Measurements from ENCODE around the gene MAN2B2. TPM values are rescaled to one million over a fixed set of nuclear protein-coding genes. Genes with fewer than 3 reads are reported as not detected.

Gene MAN2B2
- total RNA-seq, 2 donors from 2014 or later, result 20.5 to 25.6 TPM

DNA sequence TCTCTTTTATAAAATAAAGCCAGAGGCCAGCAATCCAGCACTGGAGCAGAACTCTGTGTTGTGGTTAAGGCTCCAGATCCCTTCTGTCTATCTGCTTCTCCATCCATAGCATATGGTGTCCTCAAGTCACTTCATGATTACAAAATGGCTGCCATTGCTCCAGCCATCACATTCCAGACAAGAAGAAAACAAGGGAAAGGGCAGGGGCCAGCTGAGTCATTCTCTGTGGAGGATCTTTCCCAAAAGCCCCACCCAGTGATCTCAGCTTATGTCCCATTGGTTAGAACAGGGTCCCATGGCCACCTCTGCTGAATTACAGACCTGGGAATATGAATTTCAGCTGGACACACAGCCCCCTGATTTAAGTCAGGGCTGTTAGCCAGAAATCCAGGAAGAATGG is 34.1 kb upstream of the MAN2B2 start:
- ATAC-seq (no peak), DNase-seq (no peak)
- intact Hi-C loops (cut with DNase I), result no loop called here

DNA sequence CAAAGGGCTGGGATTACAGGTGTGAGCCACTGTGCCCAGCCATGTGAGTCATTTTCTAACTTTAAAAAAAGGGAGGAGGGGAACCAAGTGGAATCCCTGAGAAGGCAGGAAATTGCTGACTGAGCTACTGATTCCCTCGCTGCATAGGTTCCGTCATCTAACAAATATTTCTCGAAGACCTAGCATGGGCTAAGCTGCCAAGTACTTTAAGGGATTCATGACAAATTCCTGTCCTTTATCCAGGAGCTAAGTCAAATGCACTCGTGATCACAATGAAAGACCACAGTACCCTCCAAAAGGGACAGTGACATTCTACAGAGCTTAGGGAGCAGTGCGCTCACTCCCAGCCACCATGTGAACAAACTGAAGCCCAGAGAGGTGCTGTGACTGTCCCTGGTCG is 33.2 kb upstream of the MAN2B2 start:
- intact Hi-C loops (cut with DNase I), result no loop called here

DNA sequence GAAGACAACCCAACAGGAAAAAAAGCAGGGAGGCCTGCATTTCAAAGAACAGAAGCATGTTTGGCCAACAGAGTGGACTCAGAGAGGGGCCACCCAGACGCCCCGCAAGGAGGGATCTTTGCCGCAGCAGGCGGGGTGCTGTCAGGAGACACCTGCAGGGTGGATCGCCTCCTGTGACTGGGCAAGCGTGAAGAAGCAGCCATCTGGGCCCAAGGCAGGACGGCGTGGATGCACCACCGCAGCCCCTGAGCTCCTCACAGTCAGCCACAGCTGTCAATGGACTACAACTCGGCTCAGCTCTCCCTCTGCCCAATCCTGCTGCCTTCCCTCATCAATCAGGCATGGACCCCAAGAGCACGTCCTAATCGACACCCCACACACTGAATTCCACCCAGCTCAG is 32.0 kb upstream of the MAN2B2 start:
- no peak for DNase-seq
- intact Hi-C loops (cut with DNase I), result no loop called here

More for the DNA sequence above, 33.2 kb upstream of the MAN2B2 start:
- ATAC-seq (no peak), DNase-seq (no peak)

DNA sequence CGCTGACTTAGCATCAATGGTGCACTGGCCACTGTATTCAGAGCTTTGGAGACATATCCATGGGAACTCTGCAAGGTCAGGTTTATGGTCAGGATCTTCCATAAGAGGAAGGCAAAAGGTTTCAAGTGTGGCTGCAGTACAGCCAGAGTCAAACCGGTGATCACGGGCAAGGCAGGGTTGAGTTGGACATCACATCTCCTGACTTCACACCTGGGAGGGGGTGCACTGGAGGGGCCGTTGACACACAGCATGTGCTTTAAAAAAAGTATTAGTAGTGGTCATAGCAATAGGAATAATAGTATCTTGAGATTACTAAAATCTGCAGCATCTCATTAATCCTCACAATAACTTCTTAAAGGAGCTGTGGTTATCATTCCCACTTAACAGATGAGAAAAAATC is 28.9 kb upstream of the MAN2B2 start:
- intact Hi-C loops (cut with DNase I), result loop anchor here (2.0 to 5.0 kb wide), 3 partner anchors 75 to 214 kb away; no protein-coding TSS in a partner anchor
- no peak for DNase-seq
- no peak for ATAC-seq

More for the DNA sequence above, 32.0 kb upstream of the MAN2B2 start:
- ATAC-seq, result no peak

DNA sequence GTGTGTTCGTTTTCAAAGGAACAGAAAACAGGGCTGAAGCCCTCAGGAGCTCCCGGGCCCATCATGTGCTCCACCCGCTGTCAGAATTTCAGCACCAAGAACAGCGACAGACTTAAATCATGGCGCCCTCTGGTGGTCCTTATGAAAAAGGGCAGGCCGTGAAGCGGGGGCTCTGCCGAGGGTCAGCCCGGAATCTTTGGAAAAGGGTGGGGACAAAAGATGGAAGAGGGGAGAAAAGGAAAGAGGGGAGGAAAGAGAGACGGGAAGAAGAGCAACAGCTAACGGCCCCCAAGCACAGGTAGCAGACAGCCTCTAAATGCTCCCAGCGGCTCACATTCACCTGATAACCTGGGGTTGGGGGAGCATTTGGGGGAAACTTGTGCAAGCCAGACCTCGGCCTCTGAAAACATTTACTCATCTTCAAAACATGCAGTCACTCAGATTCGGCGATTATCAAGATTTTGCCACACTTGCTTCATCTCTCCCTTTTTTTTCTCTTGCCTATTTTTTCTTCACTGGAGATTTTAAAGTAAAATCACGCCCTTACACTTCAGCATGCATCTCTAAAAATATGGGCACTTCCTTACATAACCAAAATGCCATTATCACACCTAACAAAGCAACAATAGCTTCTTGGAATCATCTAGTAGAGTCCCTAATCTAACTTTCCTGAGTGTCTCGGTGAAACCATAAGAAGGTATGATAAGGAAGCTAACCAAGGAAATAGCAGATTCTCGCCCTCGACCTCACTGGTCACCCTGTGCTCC is 28.1 kb upstream of the MAN2B2 start:
- peak in 1 of 2 donors; percentile 46 for ATAC-seq
- intact Hi-C loops (cut with DNase I), result loop anchor here (2.0 to 5.0 kb wide), 3 partner anchors 76 to 215 kb away; no protein-coding TSS in a partner anchor

DNA sequence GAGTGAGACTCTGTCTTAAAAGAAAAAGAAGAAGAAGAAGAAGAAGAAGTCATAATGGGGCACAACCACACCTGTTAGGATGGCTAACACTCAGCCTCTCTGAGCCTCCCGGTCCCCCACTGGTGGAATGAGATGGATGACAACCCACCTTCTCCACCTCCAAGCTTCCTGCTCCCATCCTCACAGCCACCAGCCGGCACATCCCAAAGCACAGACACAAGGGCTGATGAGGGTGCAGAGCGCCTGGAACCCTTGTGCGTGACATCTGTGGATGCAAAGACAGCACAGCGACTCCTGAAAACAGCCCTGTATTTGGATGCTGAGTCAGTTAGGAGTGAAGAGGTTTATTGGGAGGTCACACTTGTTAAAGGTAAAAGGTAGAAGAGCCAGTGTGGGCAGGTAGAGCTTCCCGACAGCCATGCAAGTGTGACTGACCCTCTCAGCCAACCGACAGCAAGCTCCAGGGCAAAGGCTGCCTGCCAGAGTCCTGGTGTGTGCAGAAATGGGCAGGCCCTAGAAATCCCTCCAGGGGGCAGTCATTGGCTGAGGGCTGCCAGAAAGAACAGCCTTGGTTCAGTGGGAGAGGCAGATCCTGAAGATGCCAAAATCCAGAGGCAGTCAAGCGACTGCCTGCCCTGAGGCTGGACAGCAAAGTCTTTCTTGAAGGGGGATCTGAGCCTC is 26.6 kb upstream of the MAN2B2 start:
- intact Hi-C loops (cut with DNase I), result loop anchor here (5.0 kb wide), 2 partner anchors 211 to 216 kb away; no protein-coding TSS in a partner anchor
- ATAC-seq (peak in 1 of 2 donors; percentile 55), DNase-seq (peak; percentile 35)

More for the DNA sequence above, 28.1 kb upstream of the MAN2B2 start:
- peak; percentile 37 for DNase-seq

DNA sequence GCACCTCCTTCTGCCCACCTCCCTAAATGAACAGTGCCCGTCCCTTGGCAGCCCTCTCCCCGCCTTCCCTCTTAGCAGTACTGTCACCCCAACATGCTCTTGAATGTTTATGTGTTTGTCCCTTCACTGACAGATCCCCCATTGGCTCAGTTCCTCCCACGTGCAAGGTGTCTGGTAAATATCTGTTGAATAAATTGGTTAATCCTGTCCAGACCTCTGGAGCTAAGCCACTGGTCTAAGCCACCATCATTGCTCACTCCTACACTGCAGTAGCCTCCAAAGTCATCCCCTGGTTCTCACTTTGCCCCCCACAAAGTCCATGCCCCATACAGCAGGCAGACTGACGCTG is 26.1 kb upstream of the MAN2B2 start:
- no peak for DNase-seq
- intact Hi-C loops (cut with DNase I), result loop anchor here (5.0 kb wide), 2 partner anchors 212 to 217 kb away; no protein-coding TSS in a partner anchor
- ATAC-seq, result no peak

DNA sequence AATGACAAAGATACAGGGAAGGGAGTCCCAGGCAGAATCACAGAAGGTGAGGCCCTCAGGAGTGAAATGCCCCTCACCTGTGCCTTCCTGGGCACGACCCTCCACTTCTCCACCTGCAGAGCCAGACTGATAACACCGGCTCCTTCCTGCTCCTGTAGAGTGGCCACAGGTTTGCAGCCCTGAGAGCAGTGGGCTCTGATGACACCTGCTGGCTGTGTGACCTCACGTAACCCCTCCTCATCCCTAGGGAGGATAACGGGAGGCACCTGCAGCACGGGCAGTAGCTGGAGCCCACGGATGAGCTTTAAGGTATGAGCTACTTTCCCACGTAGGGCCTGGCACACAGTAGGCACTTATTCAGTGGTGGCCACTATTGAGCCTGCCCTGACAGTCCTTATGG is 25.5 kb upstream of the MAN2B2 start:
- ATAC-seq (no peak), DNase-seq (no peak)
- intact Hi-C loops (cut with DNase I), result loop anchor here (5.0 kb wide), 2 partner anchors 212 to 217 kb away; no protein-coding TSS in a partner anchor

DNA sequence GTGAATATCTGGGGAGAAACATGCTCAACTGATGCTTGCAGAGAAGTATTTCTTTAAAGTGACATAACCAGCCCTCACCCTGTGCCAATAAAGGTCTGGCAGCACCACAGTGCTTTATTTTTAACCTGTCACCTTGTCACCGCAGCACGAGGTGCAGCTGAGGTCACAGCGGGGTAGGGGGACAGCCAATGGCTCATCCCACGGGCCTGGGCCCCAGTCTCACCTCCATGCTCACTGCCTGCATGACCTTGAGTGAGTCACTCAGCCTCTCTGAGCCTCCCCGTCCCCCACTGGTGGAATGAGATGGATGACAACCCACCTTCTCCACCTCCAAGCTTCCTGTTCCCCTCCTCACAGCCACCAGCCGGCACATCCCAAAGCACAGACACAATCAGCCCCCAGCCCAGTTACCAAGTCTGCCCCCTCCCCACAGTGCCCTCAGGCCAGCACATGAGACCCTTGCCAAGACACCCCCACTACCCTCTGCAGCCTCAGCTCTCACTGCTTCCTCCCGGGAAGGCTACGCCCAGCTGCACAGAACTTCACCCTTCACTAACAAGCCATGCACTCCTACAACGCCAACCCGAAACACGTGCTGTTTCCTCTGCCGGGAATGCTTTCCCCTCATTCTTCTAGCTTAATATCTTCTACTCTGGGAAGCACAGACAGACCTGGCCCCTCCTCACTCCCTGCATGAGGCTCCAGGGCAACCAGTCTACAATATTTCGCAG is 24.9 kb upstream of the MAN2B2 start:
- DNase-seq (peak; percentile 42), ATAC-seq (peak; percentile 62 to 76)
- intact Hi-C loops (cut with DNase I), result loop anchor here (5.0 kb wide), 2 partner anchors 213 to 218 kb away; no protein-coding TSS in a partner anchor

DNA sequence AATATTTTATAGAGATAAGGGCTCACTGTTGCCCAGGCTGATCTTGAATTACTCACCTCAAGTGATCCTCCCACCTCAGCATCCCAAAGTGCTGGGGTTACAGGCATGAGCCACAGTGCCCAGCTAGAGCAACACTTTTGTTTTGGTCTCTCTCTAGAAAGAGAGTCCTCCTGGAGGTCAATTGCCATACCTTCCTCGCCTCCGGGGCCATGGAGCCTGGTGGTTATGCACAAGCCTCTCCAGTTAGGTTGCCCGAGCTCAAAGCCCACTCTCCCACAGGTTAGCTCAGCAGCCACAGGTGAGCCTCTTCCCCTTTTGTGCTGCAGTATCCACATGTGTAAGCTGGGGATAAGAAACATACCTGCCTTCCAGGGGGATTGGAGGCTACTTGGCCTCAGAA is 24.2 kb upstream of the MAN2B2 start:
- DNase-seq (no peak), ATAC-seq (no peak)
- intact Hi-C loops (cut with DNase I), result no loop called here

DNA sequence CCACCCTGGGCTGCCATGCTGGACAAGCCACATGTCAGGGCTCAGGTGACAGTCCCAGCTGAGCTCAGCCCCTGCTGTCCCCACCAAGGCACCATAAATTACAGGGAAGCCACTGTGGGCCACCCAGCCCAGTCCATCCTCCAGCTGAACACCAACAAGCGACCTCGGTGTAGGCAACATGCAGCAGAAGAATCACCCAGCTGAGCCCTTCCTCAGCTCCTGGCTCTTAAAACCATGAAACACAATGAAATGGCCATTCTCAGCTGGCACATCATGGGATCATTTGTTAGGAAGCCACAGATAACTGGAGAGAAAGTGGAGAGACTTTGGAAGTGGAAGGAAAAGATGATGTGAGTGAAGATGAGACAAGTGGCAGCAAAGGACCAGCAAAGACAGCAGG is 23.3 kb upstream of the MAN2B2 start:
- intact Hi-C loops (cut with DNase I), result no loop called here
- ATAC-seq (no peak), DNase-seq (no peak)

DNA sequence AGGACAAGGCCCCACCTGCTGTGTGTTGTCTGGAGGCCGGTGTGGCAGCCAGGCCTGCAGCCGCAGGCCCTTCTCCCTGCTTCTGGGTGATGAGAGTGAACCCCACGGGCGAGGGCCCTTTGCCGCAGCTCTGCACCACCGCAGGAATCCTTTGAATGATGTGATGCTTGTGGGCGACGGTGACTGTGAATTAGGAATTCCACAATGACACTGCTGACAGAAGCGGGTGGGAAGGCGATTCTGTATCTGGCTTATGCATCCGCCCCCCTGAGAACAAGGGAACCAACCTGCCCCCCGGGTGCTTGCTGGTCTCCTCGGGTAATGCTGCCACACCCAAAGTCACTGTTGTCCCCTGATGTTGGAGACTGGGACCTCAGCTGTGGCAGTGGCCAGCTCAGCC is 19.5 kb upstream of the MAN2B2 start:
- intact Hi-C loops (cut with DNase I), result no loop called here
- DNase-seq, result no peak
- no peak for ATAC-seq

DNA sequence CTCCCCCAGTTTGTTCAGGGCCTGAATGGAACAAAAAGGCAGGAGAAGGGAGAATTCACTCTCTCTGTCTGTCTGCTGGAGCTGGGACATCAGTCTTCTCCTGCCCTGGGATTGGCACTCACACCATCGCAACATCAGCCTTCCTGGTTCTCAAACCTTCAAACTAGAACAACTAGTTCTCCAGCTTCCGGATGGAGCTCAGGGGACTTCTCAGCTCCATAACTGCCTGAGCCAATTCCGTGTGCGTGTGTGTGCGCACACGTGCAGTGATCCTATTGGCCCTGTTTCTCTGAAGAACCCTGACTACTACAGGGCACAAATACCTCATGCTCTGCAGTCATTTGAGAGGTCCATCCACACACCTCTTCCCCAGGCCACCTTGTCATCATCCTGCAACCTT is 18.7 kb upstream of the MAN2B2 start:
- intact Hi-C loops (cut with DNase I), result no loop called here
- ATAC-seq, result no peak
- DNase-seq, result no peak

DNA sequence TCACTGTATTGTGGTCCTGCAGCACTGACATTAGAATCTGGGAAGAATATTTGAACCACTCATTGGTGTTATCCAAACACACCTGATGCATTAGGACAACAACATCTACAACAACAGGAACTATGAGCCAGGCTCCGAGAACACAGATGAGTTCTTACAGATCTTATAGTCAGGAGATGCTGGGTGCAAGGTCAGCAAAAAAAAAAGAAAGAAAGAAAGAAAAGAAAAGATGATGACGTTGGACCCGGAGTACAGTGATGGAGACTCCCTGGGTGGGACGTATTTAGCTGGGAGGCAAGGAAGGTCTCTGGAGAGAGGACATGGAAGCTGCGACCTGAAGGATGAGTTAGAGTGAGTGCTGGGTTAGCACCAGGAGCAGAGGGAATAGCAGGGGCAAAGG is 17.8 kb upstream of the MAN2B2 start:
- DNase-seq (no peak), ATAC-seq (no peak)
- intact Hi-C loops (cut with DNase I), result no loop called here

DNA sequence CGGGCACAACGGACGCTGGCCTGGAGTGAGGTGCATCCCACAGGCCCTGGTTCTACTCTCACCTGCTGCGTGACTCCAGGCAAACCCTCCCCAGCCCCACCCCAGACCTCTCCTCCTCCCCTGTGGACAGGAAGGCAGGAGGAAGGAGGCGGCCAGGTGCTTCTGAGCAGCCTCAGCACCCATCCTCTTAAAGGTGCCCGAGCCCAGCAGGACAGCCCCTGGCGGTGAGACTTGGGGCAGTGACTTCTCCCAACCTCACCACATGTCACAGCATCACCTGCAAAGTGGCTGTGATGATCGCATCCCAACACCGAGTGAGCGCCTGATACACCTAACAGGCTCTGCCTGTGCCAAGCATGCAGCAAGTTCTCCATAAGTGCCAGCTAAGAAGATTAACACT is 17.1 kb upstream of the MAN2B2 start:
- ATAC-seq (no peak), DNase-seq (no peak)
- intact Hi-C loops (cut with DNase I), result no loop called here

DNA sequence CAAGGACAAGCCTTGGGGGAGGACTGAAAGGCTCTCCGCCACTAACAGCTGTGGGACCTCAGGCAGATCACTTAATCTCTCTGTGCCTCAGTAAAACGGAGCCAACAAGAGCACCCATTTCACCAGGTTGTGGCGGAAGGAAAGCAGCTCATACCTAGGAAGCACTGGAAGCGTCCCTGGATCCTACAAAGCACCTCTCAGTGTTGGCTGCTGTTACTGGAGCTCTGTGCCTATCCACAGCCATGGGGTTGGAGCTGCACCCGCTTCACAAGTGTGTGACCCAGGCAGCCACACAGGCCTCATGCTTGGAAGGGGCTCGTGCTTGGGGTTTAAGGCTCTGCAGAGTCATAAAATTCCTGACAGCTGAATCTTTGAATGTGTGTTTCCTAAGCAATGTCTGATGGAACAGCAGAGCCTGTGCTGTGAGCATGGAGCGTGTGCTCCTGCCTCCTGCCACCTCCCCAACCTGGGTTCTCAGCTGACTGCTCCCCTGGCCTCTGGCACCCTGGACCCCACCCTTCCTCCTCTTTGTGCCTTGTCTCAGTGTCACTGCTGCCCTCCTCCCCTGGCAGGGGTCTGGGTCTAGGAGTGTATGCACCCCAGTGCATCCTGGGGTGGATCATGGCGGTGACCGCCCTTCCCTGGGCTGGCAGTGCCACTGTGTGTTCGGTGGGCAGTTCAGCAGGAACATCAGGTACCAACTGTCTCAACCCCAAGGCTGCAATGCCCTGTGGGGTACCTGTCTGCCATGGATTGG is 14.4 kb upstream of the MAN2B2 start:
- intact Hi-C loops (cut with DNase I), result no loop called here
- DNase-seq, result no peak

DNA sequence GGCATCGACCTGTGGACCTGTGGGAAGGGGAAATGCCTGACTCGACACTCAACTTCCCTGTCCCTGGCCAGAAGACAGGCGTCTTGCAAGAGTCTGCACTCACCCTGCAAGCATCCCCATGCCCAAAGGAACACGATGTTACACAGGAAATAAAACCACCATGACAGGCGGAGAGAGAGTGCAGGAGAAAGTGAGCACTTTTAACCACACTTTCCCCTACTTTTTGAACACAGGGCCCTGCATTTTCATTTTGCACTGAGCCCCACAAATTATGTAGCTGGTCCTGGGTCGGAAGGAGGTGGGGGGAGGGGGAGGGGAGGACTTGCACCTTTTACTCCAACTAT is 13.8 kb upstream of the MAN2B2 start:
- DNase-seq (no peak), ATAC-seq (no peak)
- intact Hi-C loops (cut with DNase I), result no loop called here

More for the DNA sequence above, 14.4 kb upstream of the MAN2B2 start:
- ATAC-seq, result no peak

DNA sequence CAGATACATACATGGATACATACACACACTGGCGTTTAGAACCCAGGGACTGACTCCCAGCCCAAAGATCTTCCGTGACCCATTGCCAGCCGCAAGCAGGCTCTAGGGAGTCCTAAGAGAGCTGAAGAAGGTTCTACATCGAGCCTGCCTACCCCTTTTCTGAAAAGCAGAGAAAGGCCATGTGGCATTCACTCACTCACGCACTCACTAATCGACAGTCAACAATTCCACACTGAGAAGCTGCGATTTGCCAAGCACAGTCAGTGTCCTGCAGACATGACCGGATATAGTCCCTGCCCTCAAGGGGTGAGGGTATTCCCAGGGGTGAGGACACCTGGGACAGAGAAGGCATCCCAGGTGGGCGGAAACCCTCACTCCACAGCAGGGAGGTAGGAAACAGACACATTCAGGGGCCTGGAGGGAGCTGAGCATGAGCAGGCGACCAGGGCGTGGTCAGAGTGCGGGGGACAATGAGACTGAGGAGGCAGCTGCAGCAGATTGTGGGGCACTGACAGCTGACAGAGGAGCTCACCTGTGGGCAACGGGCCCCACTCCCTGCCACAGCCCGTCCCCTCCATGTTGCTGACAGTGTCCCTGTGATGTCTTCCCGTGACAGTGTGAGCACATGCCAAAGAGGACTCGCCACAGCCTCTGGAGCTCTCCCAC is 13.2 kb upstream of the MAN2B2 start:
- intact Hi-C loops (cut with DNase I), result no loop called here
- no peak for ATAC-seq
- DNase-seq, result no peak

All from left cardiac atrium (tissue), 4 donors.